ENCODE measurements around the gene KIF19. TPM values are rescaled to one million over a fixed set of nuclear protein-coding genes. Genes with fewer than 3 reads are reported as not detected.

Gene KIF19
- total and polyA plus RNA-seq, 2 of the 8 experiments (the other 6 are each of a cell fraction or from before 2014, with no cell fraction given) = 0.52 to 0.77 TPM

GRCh38 chr17:74371653-74372147, 45.7 kb downstream of the KIF19 start:
- H3K9me3 ChIP-seq (ENCODE audit: insufficient read depth in 2 of 2, low read depth in 1 of 2, low read length in 1 of 2) = peaks cover 0 to 8% of the 10 kb centered on the region in 2 experiments; a peak in 1 of 4 replicates
- no peak overlapping the region for H3K9ac ChIP-seq (replicated peaks in 1 of 4; ENCODE audit: extremely low read depth in 1 of 4, low read depth in 3 of 4, low read length in 3 of 4)
- no peak overlapping the region for H2BK20ac ChIP-seq (ENCODE audit: low read length)
- no peaks in the 10 kb centered on the region for H3K79me1 ChIP-seq (ENCODE audit: low read depth, low read length)
- H3K79me2 ChIP-seq (ENCODE audit: control insufficient read depth in 1 of 2, insufficient read depth in 2 of 2, low read length in 2 of 2) = no peaks in the 10 kb centered on the region
- H4K20me1 ChIP-seq (replicated peaks in 1 of 2; ENCODE audit: control insufficient read depth in 1 of 2, insufficient read depth in 2 of 2, low read length in 2 of 2) = no peaks in the 10 kb centered on the region
- no peak overlapping the region for H3K4me2 ChIP-seq (ENCODE audit: insufficient read depth in 1 of 2, low read depth in 2 of 2, low read length in 2 of 2)
- no peak overlapping the region for H3K23ac ChIP-seq (ENCODE audit: insufficient read length)
- H3K36me3 ChIP-seq (ENCODE audit: control insufficient read depth in 2 of 4, insufficient read depth in 4 of 4, low read length in 3 of 4) = no peaks in the 10 kb centered on the region
- H3K27me3 ChIP-seq (replicated peaks in 1 of 4; ENCODE audit: control insufficient read depth in 3 of 4, extremely low read depth in 1 of 4, insufficient read depth in 3 of 4, low read length in 3 of 4) = peaks cover 0 to 1% (median 0%) of the 10 kb centered on the region in 4 experiments; a peak in 4 of 7 replicates
- H3K23me2 ChIP-seq (ENCODE audit: low read depth, low read length) = no peaks in the 10 kb centered on the region
- no peak overlapping the region for H2AK5ac ChIP-seq (ENCODE audit: low read depth, low read length)
- H3K4ac ChIP-seq (replicated peaks; ENCODE audit: insufficient read length, low read depth, low read length) = no peak overlapping the region
- WGBS, 2 experiments (ENCODE audit: extremely low coverage in 1 of 2, insufficient coverage in 1 of 2, insufficient read length in 1 of 2, insufficient replicate concordance in 2 of 2, low coverage in 1 of 2, low lambda C conversion rate in 2 of 2, missing lambda C conversion rate in 1 of 2) = 96% methylated on average over 25 of the region's 26 CpGs; no CpG with 5 or more reads in 1 of the 2 experiments
- no peak for FAIRE-seq
- no peak overlapping the region for H3K4me3 ChIP-seq (ENCODE audit: extremely low read depth in 1 of 4, insufficient read depth in 2 of 4, low read depth in 3 of 4, low read length in 4 of 4)
- H3K27ac ChIP-seq (ENCODE audit: low read depth, low read length) = no peak overlapping the region
- DNase-seq (ENCODE audit: low read depth in 1 of 2, low spot score in 2 of 2) = no peak
- no peak overlapping the region for H3K14ac ChIP-seq (ENCODE audit: insufficient read length)
- no peak overlapping the region for H3K18ac ChIP-seq (ENCODE audit: extremely low read depth, low read length)
- CTCF ChIA-PET (ENCODE audit: partially characterized antibody) = interaction anchor here (1.3 to 2.2 kb wide), 6 partner anchors 17 to 122 kb away, joined by 3 to 8 read pairs (median 4); no protein-coding TSS in a partner anchor
- H4K5ac ChIP-seq (ENCODE audit: insufficient read length, low read depth, low read length) = no peak overlapping the region
- H2BK15ac ChIP-seq (ENCODE audit: low read length) = no peak overlapping the region
- no peak overlapping the region for H4K8ac ChIP-seq (ENCODE audit: extremely low read depth, insufficient read depth, low read length)
- H2BK12ac ChIP-seq (ENCODE audit: low read depth, low read length) = no peak overlapping the region
- no peak overlapping the region for H3K56ac ChIP-seq (replicated peaks; ENCODE audit: insufficient read length, low read depth, low read length)
- H2BK120ac ChIP-seq (replicated peaks; ENCODE audit: low read depth, low read length) = no peak overlapping the region
- no peak overlapping the region for H2BK5ac ChIP-seq (ENCODE audit: low read depth, low read length)
- no peak overlapping the region for H4K91ac ChIP-seq (replicated peaks; ENCODE audit: insufficient read length, low read length)
- H3K4me1 ChIP-seq (replicated peaks in 1 of 4; ENCODE audit: control insufficient read depth in 3 of 4, insufficient read depth in 4 of 4, low read length in 3 of 4) = peaks cover 0 to 12% (median 7%) of the 10 kb centered on the region in 4 experiments; a peak in 6 of 7 replicates
- POLR2A ChIA-PET (ENCODE audit: partially characterized antibody) = no interaction called here
- H2AFZ ChIP-seq (ENCODE audit: low read length) = no peak overlapping the region
- TF ChIP-seq RAD21 (IDR thresholded peaks at IDR 0.05 in 1 of 2, conservative IDR thresholded peaks at IDR 0.05 in 1 of 2; ENCODE audit: low read depth in 2 of 2, low read length in 2 of 2) (no peak), CBX5 (IDR thresholded peaks at IDR 0.05; ENCODE audit: low read depth, low read length) (no peak), USF2 (IDR thresholded peaks at IDR 0.05; ENCODE audit: low read length) (no peak)

Data from H1 (cell line).